Measurements from ENCODE around the gene ATP10D.
"Not testable (repeated sequence)": the region's sequence is repeated elsewhere in the genome, so short reads cannot be mapped to it uniquely, and the experiment has no call there.

ATP10D gene

GRCh38 chr4:47538111-47538824, 53.2 kb downstream of the ATP10D start:
- no peaks in the 10 kb centered on the region for H3K27me3 ChIP-seq (ENCODE audit: low read depth, low read length)
- H3K36me3 ChIP-seq (ENCODE audit: control insufficient read depth in 1 of 2, insufficient read depth in 2 of 2, low read length in 2 of 2), result peaks cover 5 to 31% of the 10 kb centered on the region in 2 donors
- H3K9me3 ChIP-seq (ENCODE audit: control insufficient read depth in 1 of 2, low read length in 2 of 2), result no peaks in the 10 kb centered on the region
- no peak overlapping the region for H3K27ac ChIP-seq (ENCODE audit: low read length)
- H3K4me3 ChIP-seq (ENCODE audit: low read depth in 1 of 2, low read length in 2 of 2), result no peak overlapping the region
- no peaks in the 10 kb centered on the region for H3K4me1 ChIP-seq (ENCODE audit: control insufficient read depth in 1 of 2, insufficient read depth in 2 of 2, low read length in 2 of 2)

DNA sequence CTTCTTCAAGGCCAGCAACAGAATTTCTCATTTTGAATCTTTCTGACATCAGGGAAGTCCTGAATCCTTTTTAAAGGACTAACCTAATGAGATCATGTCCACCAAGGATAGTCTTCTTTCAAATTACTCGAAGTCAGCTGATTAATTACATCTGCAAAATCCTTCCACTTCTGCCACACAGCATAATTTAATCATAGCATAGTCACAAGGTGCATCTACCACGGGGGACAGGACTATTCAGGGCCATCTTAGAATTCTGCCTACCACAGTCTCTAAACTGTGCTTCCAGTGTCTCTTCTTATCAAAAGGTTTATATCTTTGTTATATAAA, 53.7 kb downstream of the ATP10D start:
- H3K4me1 ChIP-seq (ENCODE audit: control insufficient read depth in 1 of 2, insufficient read depth in 2 of 2, low read length in 2 of 2), result no peaks in the 10 kb centered on the region
- no peak overlapping the region for H3K27ac ChIP-seq (ENCODE audit: low read length)
- H3K27me3 ChIP-seq (ENCODE audit: low read depth, low read length), result no peaks in the 10 kb centered on the region
- H3K9me3 ChIP-seq (ENCODE audit: control insufficient read depth in 1 of 2, low read length in 2 of 2), result no peaks in the 10 kb centered on the region
- peaks cover 5 to 31% of the 10 kb centered on the region in 2 donors for H3K36me3 ChIP-seq (ENCODE audit: control insufficient read depth in 1 of 2, insufficient read depth in 2 of 2, low read length in 2 of 2)
- no peak overlapping the region for H3K4me3 ChIP-seq (ENCODE audit: low read depth in 1 of 2, low read length in 2 of 2)

DNA sequence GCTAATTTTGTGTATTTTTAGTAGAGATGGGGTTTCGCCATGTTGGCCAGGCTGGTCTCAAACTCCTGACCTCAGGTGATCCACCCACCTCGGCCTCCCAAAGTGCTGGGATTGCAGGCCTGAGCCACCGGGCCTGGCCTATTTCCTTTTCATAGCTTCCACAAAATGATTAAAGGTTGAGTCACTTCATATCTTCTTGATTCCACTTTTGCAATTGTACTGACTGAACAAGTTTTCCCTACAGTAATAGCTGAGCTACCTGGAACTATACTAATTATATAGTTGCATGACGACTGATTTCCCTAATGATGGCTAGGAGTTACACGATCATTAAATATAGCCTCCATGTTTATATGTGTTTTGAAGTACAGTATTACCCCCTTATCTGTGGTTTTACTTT, 57.6 kb downstream of the ATP10D start:
- not testable (repeated sequence) for H3K9me3 ChIP-seq (ENCODE audit: control insufficient read depth in 1 of 2, low read length in 2 of 2); H3K4me3 ChIP-seq (ENCODE audit: low read depth in 1 of 2, low read length in 2 of 2); H3K27me3 ChIP-seq (ENCODE audit: low read depth, low read length); H3K27ac ChIP-seq (ENCODE audit: low read length); H3K4me1 ChIP-seq (ENCODE audit: control insufficient read depth in 1 of 2, insufficient read depth in 2 of 2, low read length in 2 of 2)
- H3K36me3 ChIP-seq (ENCODE audit: control insufficient read depth in 1 of 2, insufficient read depth in 2 of 2, low read length in 2 of 2), result peaks cover 22 to 26% of the 10 kb centered on the region in 2 donors

DNA sequence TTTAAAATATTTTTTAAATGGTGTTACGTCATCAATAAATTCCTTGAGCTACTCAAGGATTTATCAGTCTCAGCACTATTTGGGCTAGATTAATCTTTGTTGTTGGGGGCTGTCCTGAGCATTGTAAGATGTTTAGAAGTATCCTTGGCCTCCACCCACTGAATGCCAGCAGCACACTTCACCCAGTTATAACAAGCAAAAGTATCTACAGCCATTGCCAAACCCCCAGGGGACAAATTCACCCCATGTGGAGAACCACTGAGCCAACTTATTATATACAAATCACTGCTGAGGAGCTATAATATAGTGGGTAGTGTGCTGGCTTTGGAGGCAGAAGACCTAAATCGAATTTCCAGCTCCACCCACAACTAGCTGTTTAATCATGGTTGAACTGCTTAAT, 58.3 kb downstream of the ATP10D start:
- H3K36me3 ChIP-seq (ENCODE audit: control insufficient read depth in 1 of 2, insufficient read depth in 2 of 2, low read length in 2 of 2), result peaks cover 24 to 31% of the 10 kb centered on the region in 2 donors
- no peak overlapping the region for H3K27ac ChIP-seq (ENCODE audit: low read length)
- no peaks in the 10 kb centered on the region for H3K9me3 ChIP-seq (ENCODE audit: control insufficient read depth in 1 of 2, low read length in 2 of 2)
- H3K27me3 ChIP-seq (ENCODE audit: low read depth, low read length), result no peaks in the 10 kb centered on the region
- no peak overlapping the region for H3K4me3 ChIP-seq (ENCODE audit: low read depth in 1 of 2, low read length in 2 of 2)
- no peaks in the 10 kb centered on the region for H3K4me1 ChIP-seq (ENCODE audit: control insufficient read depth in 1 of 2, insufficient read depth in 2 of 2, low read length in 2 of 2)

- H3K9me3 ChIP-seq (ENCODE audit: control insufficient read depth in 1 of 2, low read length in 2 of 2); H3K27me3 ChIP-seq (ENCODE audit: low read depth, low read length); H3K27ac ChIP-seq (ENCODE audit: low read length); H3K4me1 ChIP-seq (ENCODE audit: control insufficient read depth in 1 of 2, insufficient read depth in 2 of 2, low read length in 2 of 2); H3K4me3 ChIP-seq (ENCODE audit: low read depth in 1 of 2, low read length in 2 of 2): not testable (repeated sequence)
- peaks cover 36 to 59% of the 10 kb centered on the region in 2 donors for H3K36me3 ChIP-seq (ENCODE audit: control insufficient read depth in 1 of 2, insufficient read depth in 2 of 2, low read length in 2 of 2)
These were observed 65.3 kb downstream of the ATP10D start for GRCh38 chr4:47550357-47550756.

- no peaks in the 10 kb centered on the region for H3K4me1 ChIP-seq (ENCODE audit: control insufficient read depth in 1 of 2, insufficient read depth in 2 of 2, low read length in 2 of 2)
- H3K27ac ChIP-seq (ENCODE audit: low read length), result no peak overlapping the region
- H3K36me3 ChIP-seq (ENCODE audit: control insufficient read depth in 1 of 2, insufficient read depth in 2 of 2, low read length in 2 of 2), result peaks cover 34 to 55% of the 10 kb centered on the region in 2 donors
- no peaks in the 10 kb centered on the region for H3K9me3 ChIP-seq (ENCODE audit: control insufficient read depth in 1 of 2, low read length in 2 of 2)
- no peaks in the 10 kb centered on the region for H3K27me3 ChIP-seq (ENCODE audit: low read depth, low read length)
- no peak overlapping the region for H3K4me3 ChIP-seq (ENCODE audit: low read depth in 1 of 2, low read length in 2 of 2)
These were observed 65.9 kb downstream of the ATP10D start for GRCh38 chr4:47550899-47551548.

- H3K9me3 ChIP-seq (ENCODE audit: control insufficient read depth in 1 of 2, low read length in 2 of 2), result no peaks in the 10 kb centered on the region
- H3K4me1 ChIP-seq (ENCODE audit: control insufficient read depth in 1 of 2, insufficient read depth in 2 of 2, low read length in 2 of 2), result no peaks in the 10 kb centered on the region
- peaks cover 27 to 49% of the 10 kb centered on the region in 2 donors for H3K36me3 ChIP-seq (ENCODE audit: control insufficient read depth in 1 of 2, insufficient read depth in 2 of 2, low read length in 2 of 2)
- no peak overlapping the region for H3K4me3 ChIP-seq (ENCODE audit: low read depth in 1 of 2, low read length in 2 of 2)
- no peak overlapping the region for H3K27ac ChIP-seq (ENCODE audit: low read length)
- no peaks in the 10 kb centered on the region for H3K27me3 ChIP-seq (ENCODE audit: low read depth, low read length)
These were observed 66.6 kb downstream of the ATP10D start for GRCh38 chr4:47551682-47552081.

DNA sequence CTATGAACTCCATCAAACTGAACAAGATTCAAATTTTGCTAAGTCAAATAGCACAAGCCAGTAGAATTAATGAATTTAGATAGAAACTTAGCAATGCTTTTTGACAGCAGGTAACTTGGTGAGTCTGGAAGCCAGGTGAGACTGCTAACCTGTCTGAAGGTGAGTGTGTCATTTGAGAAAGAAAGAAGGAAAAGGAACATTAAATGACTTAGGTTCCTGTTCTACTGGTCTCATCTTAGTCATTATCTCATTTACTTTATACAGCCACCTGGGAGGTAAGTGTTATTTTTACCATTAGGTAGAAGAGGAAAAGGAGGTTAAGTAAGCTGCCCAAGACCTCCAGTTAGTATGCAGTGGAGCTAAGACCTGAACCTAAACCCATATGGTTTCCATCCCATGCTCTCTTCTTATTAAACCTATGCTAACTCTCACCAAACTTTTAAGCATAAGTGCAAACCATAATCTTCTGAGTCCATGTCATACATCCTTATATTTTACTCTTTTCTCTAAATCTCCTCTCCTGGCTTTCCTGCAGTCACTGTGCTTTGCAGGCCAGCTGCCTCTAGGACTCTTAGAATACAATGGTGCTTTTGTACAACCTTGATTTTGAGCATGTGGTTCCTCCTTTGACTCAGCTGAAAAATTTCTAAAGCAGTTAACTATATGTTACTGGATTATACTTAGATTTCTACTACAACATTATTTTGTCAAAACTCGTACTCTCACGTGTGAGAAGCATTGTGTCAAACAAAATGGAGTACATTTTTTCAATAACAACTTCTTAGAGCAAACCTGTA, 68.5 kb downstream of the ATP10D start:
- H3K36me3 ChIP-seq (ENCODE audit: control insufficient read depth in 1 of 2, insufficient read depth in 2 of 2, low read length in 2 of 2), result peaks cover 18 to 43% of the 10 kb centered on the region in 2 donors
- H3K4me3 ChIP-seq (ENCODE audit: low read depth in 1 of 2, low read length in 2 of 2), result no peak overlapping the region
- H3K9me3 ChIP-seq (ENCODE audit: control insufficient read depth in 1 of 2, low read length in 2 of 2), result no peaks in the 10 kb centered on the region
- H3K4me1 ChIP-seq (ENCODE audit: control insufficient read depth in 1 of 2, insufficient read depth in 2 of 2, low read length in 2 of 2), result no peaks in the 10 kb centered on the region
- H3K27me3 ChIP-seq (ENCODE audit: low read depth, low read length), result no peaks in the 10 kb centered on the region
- H3K27ac ChIP-seq (ENCODE audit: low read length), result no peak overlapping the region

DNA sequence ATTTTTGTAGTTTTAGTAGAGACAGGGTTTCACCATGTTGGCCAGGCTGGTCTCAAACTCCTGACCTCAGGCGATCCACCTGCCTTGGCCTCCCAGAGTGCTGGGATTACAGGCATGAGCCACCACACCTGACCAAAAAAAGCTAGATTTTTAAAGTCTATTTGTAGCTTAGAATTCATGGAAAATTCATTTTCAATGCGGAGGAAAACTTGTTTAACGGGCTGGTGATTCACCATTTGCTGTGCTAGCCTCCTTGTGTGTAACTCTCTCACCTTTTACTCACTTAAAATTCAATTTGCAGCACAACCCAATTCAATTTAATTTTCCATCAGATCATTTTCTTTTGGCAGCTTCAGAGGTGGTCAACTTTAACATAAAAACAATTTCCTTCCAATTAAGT, 70.8 kb downstream of the ATP10D start:
- not testable (repeated sequence) for H3K9me3 ChIP-seq (ENCODE audit: control insufficient read depth in 1 of 2, low read length in 2 of 2); H3K4me1 ChIP-seq (ENCODE audit: control insufficient read depth in 1 of 2, insufficient read depth in 2 of 2, low read length in 2 of 2); H3K4me3 ChIP-seq (ENCODE audit: low read depth in 1 of 2, low read length in 2 of 2); H3K27me3 ChIP-seq (ENCODE audit: low read depth, low read length); H3K27ac ChIP-seq (ENCODE audit: low read length)
- H3K36me3 ChIP-seq (ENCODE audit: control insufficient read depth in 1 of 2, insufficient read depth in 2 of 2, low read length in 2 of 2), result peaks cover 16 to 34% of the 10 kb centered on the region in 2 donors

GRCh38 chr4:47557255-47557654, 72.2 kb downstream of the ATP10D start:
- peaks cover 16 to 44% of the 10 kb centered on the region in 2 donors for H3K36me3 ChIP-seq (ENCODE audit: control insufficient read depth in 1 of 2, insufficient read depth in 2 of 2, low read length in 2 of 2)
- H3K4me1 ChIP-seq (ENCODE audit: control insufficient read depth in 1 of 2, insufficient read depth in 2 of 2, low read length in 2 of 2), result no peaks in the 10 kb centered on the region
- no peak overlapping the region for H3K4me3 ChIP-seq (ENCODE audit: low read depth in 1 of 2, low read length in 2 of 2)
- no peaks in the 10 kb centered on the region for H3K9me3 ChIP-seq (ENCODE audit: control insufficient read depth in 1 of 2, low read length in 2 of 2)
- no peaks in the 10 kb centered on the region for H3K27me3 ChIP-seq (ENCODE audit: low read depth, low read length)
- no peak overlapping the region for H3K27ac ChIP-seq (ENCODE audit: low read length)

DNA sequence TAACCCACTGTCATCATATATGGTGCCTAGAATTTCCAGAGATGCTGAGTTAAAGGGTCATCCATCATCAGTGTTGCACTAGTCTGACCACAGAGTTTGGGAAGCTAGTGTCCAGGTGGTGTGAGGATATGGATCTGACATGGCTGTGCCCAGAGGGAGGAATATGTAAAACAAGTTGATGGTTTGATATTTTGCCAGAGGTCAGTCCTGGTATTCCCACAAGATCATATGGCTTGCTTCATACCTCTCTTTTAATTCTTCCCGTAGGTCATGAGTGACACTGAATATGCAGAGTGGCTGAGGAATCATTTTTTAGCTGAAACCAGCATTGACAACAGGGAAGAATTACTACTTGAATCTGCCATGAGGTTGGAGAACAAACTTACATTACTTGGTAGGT, 75.6 kb downstream of the ATP10D start:
- H3K36me3 ChIP-seq (ENCODE audit: control insufficient read depth in 1 of 2, insufficient read depth in 2 of 2, low read length in 2 of 2), result peaks cover 4 to 22% of the 10 kb centered on the region in 2 donors
- no peaks in the 10 kb centered on the region for H3K4me1 ChIP-seq (ENCODE audit: control insufficient read depth in 1 of 2, insufficient read depth in 2 of 2, low read length in 2 of 2)
- H3K27ac ChIP-seq (ENCODE audit: low read length), result no peak overlapping the region
- no peaks in the 10 kb centered on the region for H3K9me3 ChIP-seq (ENCODE audit: control insufficient read depth in 1 of 2, low read length in 2 of 2)
- H3K4me3 ChIP-seq (ENCODE audit: low read depth in 1 of 2, low read length in 2 of 2), result no peak overlapping the region
- H3K27me3 ChIP-seq (ENCODE audit: low read depth, low read length), result no peaks in the 10 kb centered on the region

Measured in muscle layer of duodenum (tissue), 2 donors.